ENCODE measurements around the gene DENND1A.
A peak's percentile ranks its signal among the peaks of the same experiment; 100 is the strongest.
"Not testable (repeated sequence)": the region's sequence is repeated elsewhere in the genome, so short reads cannot be mapped to it uniquely, and the experiment has no call there.

DENND1A gene

GRCh38 chr9:123637945-123638634 lies 291.8 kb downstream of the DENND1A start:
- Mint-ChIP-seq H3K4me3 (peak overlapping the region; percentile 72), H3K27me3 (no peaks in the 10 kb centered on the region), H3K27ac (peak overlapping the region; percentile 82), H3K4me1 (peaks cover 19% of the 10 kb centered on the region), H3K9me3 (no peaks in the 10 kb centered on the region), H3K36me3 (peaks cover 4% of the 10 kb centered on the region)
- ATAC-seq: peak; percentile 62

- no peak for ATAC-seq
- Mint-ChIP-seq H3K4me3 (peak overlapping the region; percentile 72), H3K27me3 (no peaks in the 10 kb centered on the region), H3K36me3 (no peaks in the 10 kb centered on the region), H3K4me1 (peaks cover 19% of the 10 kb centered on the region), H3K27ac (peak overlapping the region; percentile 82), H3K9me3 (no peaks in the 10 kb centered on the region)
Measured at GRCh38 chr9:123637606-123637944, 292.4 kb downstream of the DENND1A start.

GRCh38 chr9:123636805-123637204 lies 293.1 kb downstream of the DENND1A start:
- H3K36me3 Mint-ChIP-seq, ATAC-seq, H3K4me3 Mint-ChIP-seq, H3K27ac Mint-ChIP-seq, H3K27me3 Mint-ChIP-seq, H3K9me3 Mint-ChIP-seq: not testable (repeated sequence)
- peaks cover 19% of the 10 kb centered on the region for H3K4me1 Mint-ChIP-seq

- Mint-ChIP-seq H3K9me3 (no peaks in the 10 kb centered on the region), H3K36me3 (peaks cover 35% of the 10 kb centered on the region), H3K4me3 (no peak overlapping the region), H3K27me3 (no peaks in the 10 kb centered on the region), H3K27ac (no peak overlapping the region), H3K4me1 (peaks cover 8% of the 10 kb centered on the region)
- no peak for ATAC-seq
Measured at GRCh38 chr9:123631862-123632261, 298.1 kb downstream of the DENND1A start.

GRCh38 chr9:123630233-123630632 lies 299.7 kb downstream of the DENND1A start:
- Mint-ChIP-seq H3K27me3 (no peaks in the 10 kb centered on the region), H3K4me3 (no peak overlapping the region), H3K27ac (no peak overlapping the region), H3K36me3 (peaks cover 46% of the 10 kb centered on the region), H3K9me3 (no peaks in the 10 kb centered on the region), H3K4me1 (no peaks in the 10 kb centered on the region)
- ATAC-seq: no peak

- Mint-ChIP-seq H3K36me3 (peaks cover 46% of the 10 kb centered on the region), H3K4me3 (no peak overlapping the region), H3K27me3 (no peaks in the 10 kb centered on the region), H3K27ac (no peak overlapping the region), H3K4me1 (no peaks in the 10 kb centered on the region), H3K9me3 (no peaks in the 10 kb centered on the region)
- no peak for ATAC-seq
Measured at GRCh38 chr9:123629531-123629930, 300.4 kb downstream of the DENND1A start.

GRCh38 chr9:123622711-123623241 lies 307.1 kb downstream of the DENND1A start:
- Mint-ChIP-seq H3K4me1 (no peaks in the 10 kb centered on the region), H3K4me3 (no peak overlapping the region), H3K27me3 (no peaks in the 10 kb centered on the region), H3K9me3 (no peaks in the 10 kb centered on the region), H3K36me3 (peaks cover 25% of the 10 kb centered on the region), H3K27ac (no peak overlapping the region)
- no peak for ATAC-seq

- H3K9me3 Mint-ChIP-seq: no peaks in the 10 kb centered on the region
- H3K27ac Mint-ChIP-seq: no peak overlapping the region
- H3K4me3 Mint-ChIP-seq: no peak overlapping the region
- peaks cover 25% of the 10 kb centered on the region for H3K4me1 Mint-ChIP-seq
- no peaks in the 10 kb centered on the region for H3K27me3 Mint-ChIP-seq
- H3K36me3 Mint-ChIP-seq: peaks cover 21% of the 10 kb centered on the region
- ATAC-seq: no peak
Measured at GRCh38 chr9:123620239-123620638, 309.7 kb downstream of the DENND1A start.

GRCh38 chr9:123617952-123618678 lies 311.8 kb downstream of the DENND1A start:
- no peak for ATAC-seq
- no peaks in the 10 kb centered on the region for H3K27me3 Mint-ChIP-seq
- H3K27ac Mint-ChIP-seq: no peak overlapping the region
- H3K4me1 Mint-ChIP-seq: peaks cover 28% of the 10 kb centered on the region
- no peak overlapping the region for H3K4me3 Mint-ChIP-seq
- H3K36me3 Mint-ChIP-seq: peaks cover 25% of the 10 kb centered on the region
- no peaks in the 10 kb centered on the region for H3K9me3 Mint-ChIP-seq

- Mint-ChIP-seq H3K27me3 (no peaks in the 10 kb centered on the region), H3K27ac (no peak overlapping the region), H3K36me3 (peaks cover 27% of the 10 kb centered on the region), H3K9me3 (no peaks in the 10 kb centered on the region), H3K4me3 (no peak overlapping the region), H3K4me1 (peaks cover 28% of the 10 kb centered on the region)
- ATAC-seq: no peak
Measured at GRCh38 chr9:123617286-123617685, 312.6 kb downstream of the DENND1A start.

- Mint-ChIP-seq H3K4me1 (peaks cover 28% of the 10 kb centered on the region), H3K27me3 (no peaks in the 10 kb centered on the region), H3K36me3 (peaks cover 27% of the 10 kb centered on the region), H3K4me3 (no peak overlapping the region), H3K9me3 (no peaks in the 10 kb centered on the region), H3K27ac (peak overlapping the region; percentile 48)
- ATAC-seq: no peak
Measured at GRCh38 chr9:123616707-123617106, 313.2 kb downstream of the DENND1A start.

GRCh38 chr9:123615381-123615780 lies 314.5 kb downstream of the DENND1A start:
- Mint-ChIP-seq H3K9me3 (no peaks in the 10 kb centered on the region), H3K27me3 (no peaks in the 10 kb centered on the region), H3K36me3 (peaks cover 27% of the 10 kb centered on the region), H3K4me1 (peaks cover 40% of the 10 kb centered on the region), H3K27ac (peak overlapping the region; percentile 67), H3K4me3 (no peak overlapping the region)
- ATAC-seq: peak; percentile 70

GRCh38 chr9:123614306-123615263 lies 315.3 kb downstream of the DENND1A start:
- Mint-ChIP-seq H3K36me3 (peaks cover 27% of the 10 kb centered on the region), H3K4me3 (no peak overlapping the region), H3K4me1 (peaks cover 42% of the 10 kb centered on the region), H3K27me3 (no peaks in the 10 kb centered on the region), H3K9me3 (no peaks in the 10 kb centered on the region), H3K27ac (peak overlapping the region; percentile 67)
- ATAC-seq: no peak

GRCh38 chr9:123611226-123611625 lies 318.7 kb downstream of the DENND1A start:
- no peak for ATAC-seq
- Mint-ChIP-seq H3K27ac (peak overlapping the region; percentile 33), H3K9me3 (no peaks in the 10 kb centered on the region), H3K4me1 (peaks cover 57% of the 10 kb centered on the region), H3K4me3 (no peak overlapping the region), H3K36me3 (peaks cover 24% of the 10 kb centered on the region), H3K27me3 (no peaks in the 10 kb centered on the region)

- peaks cover 51% of the 10 kb centered on the region for H3K4me1 Mint-ChIP-seq
- no peak for ATAC-seq
- H3K27me3 Mint-ChIP-seq: no peaks in the 10 kb centered on the region
- H3K27ac Mint-ChIP-seq: peak overlapping the region; percentile 77
- H3K4me3 Mint-ChIP-seq: no peak overlapping the region
- H3K36me3 Mint-ChIP-seq: peaks cover 22% of the 10 kb centered on the region
- no peaks in the 10 kb centered on the region for H3K9me3 Mint-ChIP-seq
Measured at GRCh38 chr9:123609844-123610243, 320.1 kb downstream of the DENND1A start.
